Panc1 (cell line): ENCODE results near the gene SH2D1A.

ENCODE experiments used
- POLR2AphosphoS5 ChIP-seq: IDR thresholded peaks from 2 replicates; pipeline ENCODE4 v1.6.1; 2012; ENCODE audit warnings: mild to moderate bottlenecking, low read depth, low read length, moderate library complexity
- REST ChIP-seq, 2 experiments: IDR thresholded peaks; 2 replicates each; pipeline ENCODE4 v1.6.1; 2011 to 2012; ENCODE audit warnings: low read depth in 2 of 2, control low read depth in 1 of 2, low read length in 1 of 2, mild to moderate bottlenecking in 1 of 2, moderate library complexity in 1 of 2; ENCODE audit not compliant: insufficient read depth in 1 of 2
- SIN3A ChIP-seq: IDR thresholded peaks from 2 replicates; pipeline ENCODE4 v1.6.1; 2012; ENCODE audit warnings: low read depth, mild to moderate bottlenecking, low read length, moderate library complexity, borderline replicate concordance; ENCODE audit not compliant: insufficient read depth
- TCF7L2 ChIP-seq: IDR thresholded peaks from 2 replicates; pipeline ENCODE4 v1.6.1; 2011; ENCODE audit warnings: mild to moderate bottlenecking, low read depth, low read length, inconsistent platforms
- TF ChIP-seq, protein P1 (sequence below): fragments of 450-650 bp; IDR thresholded peaks from 2 replicates; pipeline ENCODE4 v1.5.1; 2017; ENCODE audit warnings: mild to moderate bottlenecking

- TF ChIP-seq, protein P1, sequence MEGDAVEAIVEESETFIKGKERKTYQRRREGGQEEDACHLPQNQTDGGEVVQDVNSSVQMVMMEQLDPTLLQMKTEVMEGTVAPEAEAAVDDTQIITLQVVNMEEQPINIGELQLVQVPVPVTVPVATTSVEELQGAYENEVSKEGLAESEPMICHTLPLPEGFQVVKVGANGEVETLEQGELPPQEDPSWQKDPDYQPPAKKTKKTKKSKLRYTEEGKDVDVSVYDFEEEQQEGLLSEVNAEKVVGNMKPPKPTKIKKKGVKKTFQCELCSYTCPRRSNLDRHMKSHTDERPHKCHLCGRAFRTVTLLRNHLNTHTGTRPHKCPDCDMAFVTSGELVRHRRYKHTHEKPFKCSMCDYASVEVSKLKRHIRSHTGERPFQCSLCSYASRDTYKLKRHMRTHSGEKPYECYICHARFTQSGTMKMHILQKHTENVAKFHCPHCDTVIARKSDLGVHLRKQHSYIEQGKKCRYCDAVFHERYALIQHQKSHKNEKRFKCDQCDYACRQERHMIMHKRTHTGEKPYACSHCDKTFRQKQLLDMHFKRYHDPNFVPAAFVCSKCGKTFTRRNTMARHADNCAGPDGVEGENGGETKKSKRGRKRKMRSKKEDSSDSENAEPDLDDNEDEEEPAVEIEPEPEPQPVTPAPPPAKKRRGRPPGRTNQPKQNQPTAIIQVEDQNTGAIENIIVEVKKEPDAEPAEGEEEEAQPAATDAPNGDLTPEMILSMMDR = no peak
- TF ChIP-seq TCF7L2 (no peak), POLR2AphosphoS5 (no peak), REST (IDR thresholded peaks at IDR 0.05; ENCODE audit: insufficient read depth in 1 of 2, low read depth in 2 of 2, low read length in 1 of 2) (no peak), SIN3A (no peak)
Measured at GRCh38 chrX:124401696-124402095, 55.3 kb downstream of the SH2D1A start.
